Transverse colon (tissue), 4 donors: Measurements from ENCODE around the gene GCC1.

ENCODE experiments used
- CTCF ChIP-seq, 5 experiments: fragments of 200-600 bp in 3 of 5; fragments of 450-650 bp in 2 of 5; sonication (generic) in 3 of 5; IDR thresholded peaks; 1 replicate in 2 of 5; 2 replicates in 3 of 5; pipeline ENCODE4 v1.5.1; 2016 to 2017; ENCODE audit warnings: antibody characterized with exemption in 5 of 5, inconsistent platforms in 3 of 5, mild to moderate bottlenecking in 2 of 5, moderate library complexity in 1 of 5
- EP300 ChIP-seq: sonication (generic); formaldehyde crosslinking; IDR thresholded peaks from one replicate; pipeline ENCODE4 v1.6.1; 2017; ENCODE audit warnings: antibody characterized with exemption, low read depth
- POLR2AphosphoS5 ChIP-seq, 3 donors: sonication (generic); formaldehyde crosslinking; IDR thresholded peaks; one replicate each; pipeline ENCODE4 v1.6.1; 2016; ENCODE audit warnings: antibody characterized with exemption in 3 of 3

DNA sequence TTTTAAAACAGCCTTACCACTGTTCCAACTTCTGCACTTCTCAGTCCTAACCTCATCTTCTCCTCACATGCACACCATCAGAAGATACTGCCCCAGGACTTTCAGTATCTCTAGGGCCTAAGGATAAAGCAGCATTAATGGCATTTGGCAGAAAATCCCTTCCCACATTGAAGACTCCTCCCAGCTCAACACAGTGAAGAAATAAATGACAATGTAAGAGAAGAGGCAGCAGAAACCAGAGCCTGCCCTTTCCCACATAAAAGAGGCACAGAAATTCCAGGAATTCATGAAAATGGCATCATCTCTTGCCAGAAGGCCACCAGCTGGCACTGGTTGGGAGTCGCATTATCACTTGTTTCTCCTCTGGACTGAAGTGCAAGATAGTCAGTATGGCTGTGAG, 3.7 kb downstream of the GCC1 start:
- no peak for TF ChIP-seq CTCF (IDR thresholded peaks at IDR 0.05)
- no peak for TF ChIP-seq EP300
- no peak for TF ChIP-seq POLR2AphosphoS5 (IDR thresholded peaks at IDR 0.05)
